ENCODE data around the gene MTERF4. TPM values are rescaled to one million over a fixed set of nuclear protein-coding genes. Genes with fewer than 3 reads are reported as not detected.

Gene MTERF4
- total RNA-seq, 6 experiments from 2014 or later: 12.1 to 26.3 (median 17.0) TPM

DNA sequence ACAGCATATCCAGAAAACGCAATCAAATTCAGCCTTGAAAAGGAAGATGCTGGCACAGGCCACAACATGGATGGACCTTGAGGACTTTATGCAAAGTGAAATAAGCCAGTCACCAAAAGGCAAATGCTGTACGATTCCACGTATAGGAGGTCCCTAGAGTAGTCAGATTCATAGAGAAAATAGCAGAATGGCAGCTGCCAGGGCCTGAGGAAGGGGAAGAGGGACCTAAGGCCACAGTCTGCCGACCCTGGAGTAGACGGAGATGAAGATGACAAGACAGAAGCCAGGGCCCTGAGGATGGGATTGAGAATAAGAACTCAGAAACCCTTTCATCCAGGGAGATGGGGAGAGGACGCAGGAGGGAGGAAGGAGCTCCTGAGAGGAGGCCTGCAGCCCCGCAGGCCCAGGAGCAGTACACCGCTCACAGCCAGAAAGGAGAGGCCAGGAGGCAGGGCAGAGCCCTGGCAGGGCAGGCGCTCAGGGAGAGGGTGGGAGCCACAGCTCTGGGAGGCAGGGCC is 8.1 kb upstream of the MTERF4 start:
- ATAC-seq (no peak), DNase-seq (peak in 2 of 3 donors; percentile 33 to 44)
- Histone ChIP-seq H3K27ac (no peak overlapping the region), H3K27me3 (no peaks in the 10 kb centered on the region), H3K36me3 (no peaks in the 10 kb centered on the region), H3K4me1 (no peaks in the 10 kb centered on the region), H3K9me3 (no peaks in the 10 kb centered on the region), H3K4me3 (no peak overlapping the region)
- no peak for TF ChIP-seq POLR2A (IDR thresholded peaks at IDR 0.05)
- TF ChIP-seq, protein P1, sequence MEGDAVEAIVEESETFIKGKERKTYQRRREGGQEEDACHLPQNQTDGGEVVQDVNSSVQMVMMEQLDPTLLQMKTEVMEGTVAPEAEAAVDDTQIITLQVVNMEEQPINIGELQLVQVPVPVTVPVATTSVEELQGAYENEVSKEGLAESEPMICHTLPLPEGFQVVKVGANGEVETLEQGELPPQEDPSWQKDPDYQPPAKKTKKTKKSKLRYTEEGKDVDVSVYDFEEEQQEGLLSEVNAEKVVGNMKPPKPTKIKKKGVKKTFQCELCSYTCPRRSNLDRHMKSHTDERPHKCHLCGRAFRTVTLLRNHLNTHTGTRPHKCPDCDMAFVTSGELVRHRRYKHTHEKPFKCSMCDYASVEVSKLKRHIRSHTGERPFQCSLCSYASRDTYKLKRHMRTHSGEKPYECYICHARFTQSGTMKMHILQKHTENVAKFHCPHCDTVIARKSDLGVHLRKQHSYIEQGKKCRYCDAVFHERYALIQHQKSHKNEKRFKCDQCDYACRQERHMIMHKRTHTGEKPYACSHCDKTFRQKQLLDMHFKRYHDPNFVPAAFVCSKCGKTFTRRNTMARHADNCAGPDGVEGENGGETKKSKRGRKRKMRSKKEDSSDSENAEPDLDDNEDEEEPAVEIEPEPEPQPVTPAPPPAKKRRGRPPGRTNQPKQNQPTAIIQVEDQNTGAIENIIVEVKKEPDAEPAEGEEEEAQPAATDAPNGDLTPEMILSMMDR (IDR thresholded peaks at IDR 0.05): no peak
- WGBS (ENCODE audit: insufficient coverage, low coverage, low lambda C conversion rate, missing lambda C conversion rate): 82% methylated on average over 7 of the region's 9 CpGs
- intact Hi-C loops (cut with DNase I): no loop called here

DNA sequence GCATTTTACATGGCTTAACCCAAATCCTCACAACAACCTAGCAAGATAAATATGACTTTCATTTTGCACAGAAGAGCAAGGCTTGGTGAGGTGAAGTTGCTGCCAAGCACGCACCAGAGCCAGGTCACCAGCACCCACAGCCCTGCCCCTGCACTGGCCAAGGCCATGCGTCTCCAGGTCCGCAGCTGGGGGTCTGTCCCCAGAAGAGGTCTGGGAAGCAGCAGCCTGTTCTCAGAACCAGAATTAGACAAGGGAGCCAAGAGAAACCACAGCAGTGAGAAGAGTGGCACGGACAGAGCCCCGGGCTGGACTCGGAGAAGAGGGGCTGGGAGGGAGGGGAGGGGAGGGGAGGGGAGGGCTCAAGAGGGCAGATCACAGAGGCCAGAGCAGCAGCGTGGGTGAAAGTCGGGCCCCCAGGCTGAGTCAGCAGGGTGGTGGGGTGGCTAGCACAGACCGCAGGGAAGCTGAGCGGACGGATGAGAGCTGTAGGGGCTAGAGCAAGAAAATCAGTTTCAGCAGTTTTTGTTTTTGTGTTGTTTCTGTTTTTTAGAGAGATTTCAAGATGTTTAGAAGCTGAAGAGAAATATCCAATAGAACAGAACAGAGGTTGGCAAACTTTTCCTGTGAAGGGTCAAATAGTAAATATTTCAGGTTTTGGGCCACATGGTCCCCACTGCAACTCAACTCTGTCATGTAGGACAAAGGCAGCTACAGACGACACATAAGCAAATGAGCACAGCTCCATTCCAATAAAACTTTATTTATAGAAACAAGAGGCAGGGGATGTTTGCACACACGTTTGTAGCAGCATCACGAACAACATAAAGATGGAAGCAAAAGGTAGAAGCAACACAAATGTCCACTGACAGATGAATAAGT is 7.4 kb upstream of the MTERF4 start:
- DNase-seq (peak in 2 of 3 donors; percentile 28 to 49), ATAC-seq (peak in 2 of 4 donors; percentile 29 to 42)
- TF ChIP-seq POLR2A (IDR thresholded peaks at IDR 0.05): no peak
- TF ChIP-seq, protein P1 (IDR thresholded peaks at IDR 0.05): no peak
- Histone ChIP-seq H3K27me3 (no peaks in the 10 kb centered on the region), H3K4me1 (no peaks in the 10 kb centered on the region), H3K27ac (peak overlapping the region in 1 of 3 donors; percentile 8), H3K4me3 (no peak overlapping the region), H3K36me3 (no peaks in the 10 kb centered on the region), H3K9me3 (no peaks in the 10 kb centered on the region)
- WGBS (ENCODE audit: insufficient coverage, low coverage, low lambda C conversion rate, missing lambda C conversion rate): 65% methylated on average over 11 of the region's 14 CpGs
- intact Hi-C loops (cut with DNase I): no loop called here

DNA sequence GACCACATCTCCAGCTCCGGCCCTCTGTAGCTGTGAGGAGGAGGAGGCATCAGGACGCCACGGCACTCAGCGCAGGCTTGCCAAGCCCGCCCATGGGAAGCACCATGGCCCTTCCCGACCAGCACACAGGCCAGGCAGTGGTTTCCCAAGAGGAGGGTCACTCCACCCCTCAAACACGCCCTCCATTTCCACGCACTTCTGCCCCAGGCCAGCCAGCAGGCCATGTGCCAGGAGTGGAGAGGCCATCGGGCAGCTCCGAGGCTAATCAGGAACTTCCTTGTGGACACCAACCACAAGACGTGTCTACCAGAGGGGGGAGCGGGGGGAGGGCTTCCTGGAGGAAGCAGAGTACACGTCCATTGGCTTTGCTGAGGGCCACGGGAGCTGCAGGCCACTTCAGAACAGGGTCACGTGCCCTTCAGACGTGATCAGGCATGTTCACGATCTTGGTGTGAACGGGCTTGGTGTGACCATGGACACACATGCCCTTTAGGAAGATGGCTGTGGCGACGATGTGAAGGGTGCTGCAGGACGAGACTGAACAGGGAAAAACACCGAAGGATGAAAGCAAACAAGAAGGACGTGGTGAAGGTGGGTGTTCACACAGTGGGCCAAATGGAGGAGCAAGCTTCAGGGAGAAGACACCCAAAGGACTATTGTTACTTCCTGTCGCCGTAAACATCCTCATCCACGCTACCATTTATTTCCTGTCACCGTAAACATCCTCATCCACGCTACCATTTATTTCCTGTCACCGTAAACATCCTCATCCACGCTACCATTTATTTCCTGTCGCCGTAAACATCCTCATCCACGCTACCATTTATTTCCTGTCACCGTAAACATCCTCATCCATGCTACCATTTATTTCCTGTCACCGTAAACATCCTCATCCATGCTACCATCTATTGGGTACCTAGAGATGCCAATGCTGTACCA is 6.5 kb upstream of the MTERF4 start:
- no peak overlapping the region for H3K27ac ChIP-seq
- no peak overlapping the region for H3K4me3 ChIP-seq
- intact Hi-C loops (cut with DNase I): no loop called here
- no peaks in the 10 kb centered on the region for H3K9me3 ChIP-seq
- no peaks in the 10 kb centered on the region for H3K27me3 ChIP-seq
- 56% methylated on average over 13 of the region's 35 CpGs for WGBS (ENCODE audit: insufficient coverage, low coverage, low lambda C conversion rate, missing lambda C conversion rate)
- peak; percentile 50 to 58 (median 54) for ATAC-seq
- H3K4me1 ChIP-seq: peaks cover 0 to under 1% (median 0%) of the 10 kb centered on the region in 4 donors
- no peaks in the 10 kb centered on the region for H3K36me3 ChIP-seq
- DNase-seq: peak in 1 of 3 donors; percentile 59
- TF ChIP-seq, protein P1 (IDR thresholded peaks at IDR 0.05): no peak

DNA sequence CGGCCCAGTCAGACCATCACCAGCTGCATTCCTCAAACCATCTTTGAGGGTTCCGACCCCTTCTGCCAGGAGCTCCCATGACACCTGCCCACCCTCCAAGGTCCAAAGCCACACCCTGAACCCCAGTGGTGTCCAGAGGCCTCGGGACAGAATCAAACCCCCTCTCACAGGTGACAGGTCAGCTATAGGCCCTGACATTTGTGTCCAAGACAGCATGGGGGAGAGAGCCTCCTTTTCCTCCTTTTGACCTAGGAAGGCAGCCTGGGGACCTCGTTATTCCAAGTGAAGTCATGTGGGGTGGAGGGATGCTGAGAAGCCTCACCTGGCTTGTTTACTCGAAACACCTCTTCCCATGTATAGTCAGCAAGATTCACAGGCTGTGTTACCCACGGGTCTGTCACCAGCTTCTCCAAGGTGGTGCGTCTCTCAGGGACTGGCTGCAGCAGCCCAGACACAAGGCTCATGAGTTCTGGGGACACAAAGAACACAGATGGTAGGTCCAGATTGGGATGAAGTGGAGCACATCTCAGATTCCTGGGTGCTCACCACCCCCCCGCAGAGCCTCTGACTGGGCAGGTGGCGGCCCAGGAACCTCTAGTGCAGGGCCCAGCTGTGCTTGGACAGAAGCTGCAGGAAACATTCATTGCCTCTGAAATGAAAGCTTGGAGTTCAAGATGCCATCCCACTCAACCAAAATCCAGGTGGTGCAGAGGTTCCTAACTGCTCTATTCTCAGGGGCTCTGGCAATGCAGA is 5.1 kb upstream of the MTERF4 start:
- ATAC-seq (no peak), DNase-seq (no peak)
- Histone ChIP-seq H3K27ac (no peak overlapping the region), H3K4me1 (peaks cover 0 to 9% (median 3%) of the 10 kb centered on the region in 4 donors), H3K36me3 (no peaks in the 10 kb centered on the region), H3K27me3 (no peaks in the 10 kb centered on the region), H3K9me3 (no peaks in the 10 kb centered on the region), H3K4me3 (no peak overlapping the region)
- intact Hi-C loops (cut with DNase I): no loop called here
- WGBS (ENCODE audit: insufficient coverage, low coverage, low lambda C conversion rate, missing lambda C conversion rate): 100% methylated on average over 3 of the region's 9 CpGs
- TF ChIP-seq, protein P1 (IDR thresholded peaks at IDR 0.05): no peak
- no peak for TF ChIP-seq POLR2A (IDR thresholded peaks at IDR 0.05)
